Esophagus (tissue), 2 donors: ENCODE results near the gene MMP24OS. TPM values are rescaled to one million over a fixed set of nuclear protein-coding genes. Genes with fewer than 3 reads are reported as not detected.
"Not testable (repeated sequence)": the region's sequence is repeated elsewhere in the genome, so short reads cannot be mapped to it uniquely, and the experiment has no call there.

Experiments used
- H3K27ac ChIP-seq, 2 donors: one replicate each; pipeline ENCODE4 v1.5.1; 2013; ENCODE audit warnings: low read depth in 2 of 2, mild to moderate bottlenecking in 2 of 2, inconsistent platforms in 1 of 2, low read length in 1 of 2, moderate library complexity in 1 of 2
- H3K27me3 ChIP-seq, 2 donors: one replicate each; pipeline ENCODE4 v1.6.1; 2013; ENCODE audit warnings: low read length in 2 of 2, control low read depth in 1 of 2, mild to moderate bottlenecking in 1 of 2; ENCODE audit not compliant: insufficient read depth in 2 of 2, control insufficient read depth in 1 of 2
- H3K36me3 ChIP-seq, 2 donors: one replicate each; pipeline ENCODE4 v1.6.1; 2013; ENCODE audit warnings: low read length in 1 of 2; ENCODE audit not compliant: control insufficient read depth in 2 of 2, insufficient read depth in 2 of 2
- H3K4me1 ChIP-seq, 2 donors: one replicate each; pipeline ENCODE4 v1.6.1; 2013; ENCODE audit warnings: low read length in 1 of 2; ENCODE audit not compliant: control insufficient read depth in 2 of 2, insufficient read depth in 2 of 2
- H3K4me3 ChIP-seq, 2 donors: one replicate each; pipeline ENCODE4 v1.5.1; 2013; ENCODE audit warnings: low read length in 2 of 2, mild to moderate bottlenecking in 2 of 2, low read depth in 1 of 2, moderate library complexity in 1 of 2
- H3K9me3 ChIP-seq, 2 donors: one replicate each; pipeline ENCODE4 v1.6.1; 2013; ENCODE audit warnings: mild to moderate bottlenecking in 2 of 2, low read depth in 1 of 2, low read length in 1 of 2, moderate library complexity in 1 of 2; ENCODE audit not compliant: control insufficient read depth in 2 of 2, insufficient read depth in 1 of 2
- WGBS, 2 donors: extraction: QIAGEN DNeasy Blood & Tissue Kit; methylation state at CpG; one replicate each; pipeline ENCODE4 v1.1.7; 2013; 5-methylcytosine and 5-hydroxymethylcytosine counted together
- polyA plus RNA-seq, 2 donors: library from polyadenylated mRNA; stranded (reverse); fragments of 200-250 nt; gene quantifications; one replicate each; pipeline ENCODE4 v1.2.3, GENCODE V29; 2013
- donor health status: healthy with polysubstance abuse.
- donor health status: Bipolar disorder and iron deficiency.

MMP24OS gene
- polyA plus RNA-seq, 2 donors = 25.7 to 52.2 TPM

DNA sequence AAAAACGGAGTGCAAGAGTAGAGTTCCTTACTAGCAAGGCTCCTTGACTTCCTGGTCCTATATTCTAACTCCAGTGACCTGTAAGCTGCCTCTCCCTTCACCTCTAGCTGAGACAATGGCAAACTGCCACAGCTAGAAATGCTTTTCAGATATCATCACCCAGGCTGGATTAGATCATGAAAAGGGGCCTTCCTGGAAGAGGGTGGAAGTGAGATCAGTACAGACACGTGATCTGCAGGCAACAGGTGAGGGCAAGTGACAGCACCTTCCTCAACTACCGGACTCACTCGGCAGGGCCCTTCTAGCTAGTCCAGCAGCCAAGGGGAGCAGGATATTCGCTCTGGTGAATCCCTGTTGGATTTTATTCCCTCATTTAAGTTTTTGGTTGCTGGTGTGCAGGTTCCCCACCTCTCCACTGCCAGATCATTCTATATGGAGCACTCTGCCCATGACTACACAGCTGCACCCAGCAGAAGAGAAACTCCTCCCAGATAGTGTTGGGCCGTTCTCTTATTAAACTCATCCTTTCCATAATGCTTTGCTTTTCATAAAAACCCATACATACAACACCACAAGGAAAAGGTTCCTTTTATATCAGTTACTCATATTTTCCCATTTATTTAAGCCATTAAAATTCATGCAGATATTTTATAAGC, 40.7 kb upstream of the MMP24OS start:
- peaks cover 0 to 6% of the 10 kb centered on the region in 2 donors for H3K4me1 ChIP-seq
- H3K27ac ChIP-seq = peak overlapping the region; percentile 82 to 95
- 42 to 49% methylated on average over 6 of the region's 6 CpGs for WGBS, 2 donors
- no peaks in the 10 kb centered on the region for H3K36me3 ChIP-seq
- no peaks in the 10 kb centered on the region for H3K9me3 ChIP-seq
- H3K4me3 ChIP-seq = no peak overlapping the region
- no peaks in the 10 kb centered on the region for H3K27me3 ChIP-seq

GRCh38 chr20:35317416-35318210, 39.7 kb upstream of the MMP24OS start:
- 85 to 86% methylated on average over 5 of the region's 5 CpGs for WGBS, 2 donors
- Histone ChIP-seq H3K27ac (peak overlapping the region; percentile 79 to 95), H3K4me1 (peaks cover 0 to 6% of the 10 kb centered on the region in 2 donors), H3K9me3 (no peaks in the 10 kb centered on the region), H3K36me3 (no peaks in the 10 kb centered on the region), H3K27me3 (no peaks in the 10 kb centered on the region), H3K4me3 (no peak overlapping the region)

GRCh38 chr20:35316086-35316485, 38.2 kb upstream of the MMP24OS start:
- 83 to 91% methylated on average over 2 of the region's 2 CpGs for WGBS, 2 donors
- peaks cover 0 to 6% of the 10 kb centered on the region in 2 donors for H3K4me1 ChIP-seq
- no peak overlapping the region for H3K27ac ChIP-seq
- H3K4me3 ChIP-seq = no peak overlapping the region
- H3K27me3 ChIP-seq = no peaks in the 10 kb centered on the region
- H3K36me3 ChIP-seq = no peaks in the 10 kb centered on the region
- no peaks in the 10 kb centered on the region for H3K9me3 ChIP-seq

DNA sequence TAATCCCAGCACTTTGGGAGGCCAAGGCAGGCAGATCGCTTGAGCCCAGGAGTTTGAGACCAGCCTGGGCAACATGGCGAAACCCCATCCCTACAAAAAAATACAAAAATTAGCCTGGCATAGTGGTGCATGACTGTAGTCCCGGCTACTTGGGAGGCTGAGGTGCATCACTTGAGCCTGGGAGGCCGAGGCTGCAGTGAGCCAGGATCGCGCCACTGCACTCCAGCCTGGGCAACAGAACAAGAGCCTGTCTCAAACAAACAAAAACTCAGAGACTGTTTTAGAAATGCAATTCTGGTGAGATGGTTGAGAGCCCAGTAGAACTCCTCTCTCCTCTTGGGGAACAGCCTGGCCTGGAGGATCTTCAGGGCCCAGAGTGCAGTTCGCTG, 37.7 kb upstream of the MMP24OS start:
- 91 to 92% methylated on average over 7 of the region's 7 CpGs for WGBS, 2 donors

GRCh38 chr20:35314816-35315631, 37.1 kb upstream of the MMP24OS start:
- Histone ChIP-seq H3K4me3 (no peak overlapping the region), H3K36me3 (no peaks in the 10 kb centered on the region), H3K27me3 (no peaks in the 10 kb centered on the region), H3K9me3 (no peaks in the 10 kb centered on the region), H3K27ac (no peak overlapping the region), H3K4me1 (peaks cover 0 to 6% of the 10 kb centered on the region in 2 donors)
- 78 to 80% methylated on average over 3 of the region's 3 CpGs for WGBS, 2 donors

More for the DNA sequence above, 37.7 kb upstream of the MMP24OS start:
- H3K36me3 ChIP-seq, H3K27ac ChIP-seq, H3K4me3 ChIP-seq, H3K9me3 ChIP-seq, H3K27me3 ChIP-seq, H3K4me1 ChIP-seq: not testable (repeated sequence)

DNA sequence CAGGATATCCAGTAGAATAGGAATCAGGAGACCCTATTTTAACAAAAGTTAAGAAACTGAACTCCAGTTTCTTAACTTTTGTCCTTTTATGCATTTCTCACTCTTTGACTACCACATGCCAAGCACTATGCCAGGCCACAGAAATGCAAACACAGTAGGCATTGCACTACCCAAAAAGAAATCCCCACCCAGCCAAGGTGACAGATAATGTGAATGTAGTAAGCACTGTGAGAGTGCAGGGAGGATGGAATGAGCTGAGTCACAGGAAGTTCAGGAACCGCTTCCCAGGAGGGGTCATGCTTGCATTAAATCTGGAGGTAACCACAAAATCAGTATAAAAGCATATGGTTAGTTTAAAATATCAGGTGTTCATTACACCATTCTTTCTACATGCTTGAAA, 34.4 kb upstream of the MMP24OS start:
- Histone ChIP-seq H3K4me1 (peaks cover 2 to 5% of the 10 kb centered on the region in 2 donors), H3K36me3 (no peaks in the 10 kb centered on the region), H3K9me3 (no peaks in the 10 kb centered on the region), H3K4me3 (no peak overlapping the region), H3K27ac (peak overlapping the region; percentile 21 to 29), H3K27me3 (no peaks in the 10 kb centered on the region)
- 35 to 69% methylated on average over 1 of the region's 1 CpG for WGBS, 2 donors

DNA sequence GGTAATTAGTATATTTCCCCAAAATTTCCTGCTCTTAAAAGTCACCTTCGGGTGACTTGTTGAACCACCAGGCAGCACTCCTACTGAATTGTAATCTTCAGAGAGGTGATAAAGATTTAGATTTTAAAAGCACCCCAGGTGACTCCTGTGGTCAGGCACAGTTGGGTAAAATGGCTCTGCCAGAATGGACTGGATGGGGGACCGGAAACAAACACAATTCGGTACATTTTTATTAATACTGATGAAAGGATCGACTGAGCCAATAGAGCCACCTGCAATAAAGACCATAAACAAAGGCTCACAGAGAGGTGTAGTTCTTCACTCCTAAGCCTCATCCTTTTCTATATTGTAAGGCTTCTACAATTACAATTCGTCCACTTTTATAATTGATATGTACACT, 33.9 kb upstream of the MMP24OS start:
- 85 to 88% methylated on average over 5 of the region's 5 CpGs for WGBS, 2 donors
- Histone ChIP-seq H3K27ac (peak overlapping the region; percentile 17 to 59), H3K27me3 (no peaks in the 10 kb centered on the region), H3K36me3 (no peaks in the 10 kb centered on the region), H3K4me3 (no peak overlapping the region), H3K9me3 (no peaks in the 10 kb centered on the region), H3K4me1 (peaks cover 3 to 10% of the 10 kb centered on the region in 2 donors)

DNA sequence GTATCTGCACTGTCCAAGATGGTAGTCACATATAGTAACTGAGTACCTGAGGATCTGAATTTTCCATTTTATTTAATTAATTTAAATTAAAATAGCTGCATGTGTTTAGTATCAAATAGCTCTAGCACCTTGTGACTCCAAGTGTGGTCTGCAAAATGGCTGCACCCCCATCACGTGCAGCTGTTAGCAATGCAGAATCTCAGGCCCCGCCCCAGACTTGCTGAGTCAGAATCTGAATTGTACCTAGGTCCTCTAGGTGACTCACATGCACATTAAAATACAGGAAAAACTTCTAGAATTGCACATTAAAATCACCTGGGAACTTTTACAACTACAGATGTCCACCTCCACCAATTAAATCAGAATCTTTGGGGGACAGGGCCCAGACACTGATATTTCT, 33.5 kb upstream of the MMP24OS start:
- Histone ChIP-seq H3K4me1 (peaks cover 7 to 14% of the 10 kb centered on the region in 2 donors), H3K36me3 (no peaks in the 10 kb centered on the region), H3K27ac (peak overlapping the region in 1 of 2 donors; percentile 17), H3K27me3 (no peaks in the 10 kb centered on the region), H3K9me3 (no peaks in the 10 kb centered on the region), H3K4me3 (no peak overlapping the region)
- WGBS, 2 donors = 60 to 64% methylated on average over 2 of the region's 2 CpGs
